ENCODE data around the gene STBD1. TPM values are rescaled to one million over a fixed set of nuclear protein-coding genes. Genes with fewer than 3 reads are reported as not detected.

STBD1 gene
- total RNA-seq, 3 donors from 2014 or later: 11.9 to 34.3 (median 19.7) TPM

- intact Hi-C loops (cut with DNase I, micrococcal nuclease): no loop called here
- TF ChIP-seq CTCF (IDR thresholded peaks at IDR 0.05): no peak
- Histone ChIP-seq H3K36me3 (ENCODE audit: low read depth) (no peaks in the 10 kb centered on the region), H3K9me3 (no peaks in the 10 kb centered on the region), H3K4me3 (no peak overlapping the region), H3K4me1 (ENCODE audit: low read depth) (peaks cover 25% of the 10 kb centered on the region)
- DNase-seq (no peak), ATAC-seq (no peak)
Observed at GRCh38 chr4:76312457-76312856, 5.9 kb downstream of the STBD1 start.

- no peak overlapping the region for H3K4me3 ChIP-seq
- no peaks in the 10 kb centered on the region for H3K36me3 ChIP-seq (ENCODE audit: low read depth)
- ATAC-seq (no peak), DNase-seq (no peak)
- intact Hi-C loops (cut with DNase I, micrococcal nuclease): no loop called here
- no peak for TF ChIP-seq CTCF (IDR thresholded peaks at IDR 0.05)
- H3K9me3 ChIP-seq: no peaks in the 10 kb centered on the region
- H3K4me1 ChIP-seq (ENCODE audit: low read depth): peaks cover 20% of the 10 kb centered on the region
Observed at GRCh38 chr4:76313547-76313946, 7.0 kb downstream of the STBD1 start.

GRCh38 chr4:76315267-76315918 is 8.9 kb downstream of the STBD1 start:
- intact Hi-C loops (cut with DNase I, micrococcal nuclease): no loop called here
- no peak for DNase-seq
- ATAC-seq: no peak
- peaks cover 7% of the 10 kb centered on the region for H3K4me1 ChIP-seq (ENCODE audit: low read depth)
- no peaks in the 10 kb centered on the region for H3K36me3 ChIP-seq (ENCODE audit: low read depth)
- H3K9me3 ChIP-seq: peaks cover 3% of the 10 kb centered on the region
- H3K4me3 ChIP-seq: no peak overlapping the region
- no peak for TF ChIP-seq CTCF (IDR thresholded peaks at IDR 0.05)

GRCh38 chr4:76316131-76316530 is 9.6 kb downstream of the STBD1 start:
- no peak for ATAC-seq
- Histone ChIP-seq H3K36me3 (ENCODE audit: low read depth) (no peaks in the 10 kb centered on the region), H3K4me1 (ENCODE audit: low read depth) (no peaks in the 10 kb centered on the region), H3K4me3 (no peak overlapping the region), H3K9me3 (peaks cover 3% of the 10 kb centered on the region)
- intact Hi-C loops (cut with DNase I, micrococcal nuclease): no loop called here
- no peak for TF ChIP-seq CTCF (IDR thresholded peaks at IDR 0.05)
- no peak for DNase-seq

GRCh38 chr4:76322236-76322635 is 15.7 kb downstream of the STBD1 start:
- peaks cover 21% of the 10 kb centered on the region for H3K9me3 ChIP-seq
- intact Hi-C loops (cut with DNase I, micrococcal nuclease): no loop called here
- ATAC-seq (no peak), DNase-seq (no peak)
- no peak overlapping the region for H3K4me3 ChIP-seq
- H3K36me3 ChIP-seq (ENCODE audit: low read depth): no peaks in the 10 kb centered on the region
- no peaks in the 10 kb centered on the region for H3K4me1 ChIP-seq (ENCODE audit: low read depth)
- TF ChIP-seq CTCF (IDR thresholded peaks at IDR 0.05): no peak

GRCh38 chr4:76325072-76325471 is 18.5 kb downstream of the STBD1 start:
- no peaks in the 10 kb centered on the region for H3K36me3 ChIP-seq (ENCODE audit: low read depth)
- TF ChIP-seq CTCF (IDR thresholded peaks at IDR 0.05): no peak
- no peak for ATAC-seq
- H3K9me3 ChIP-seq: peaks cover 20% of the 10 kb centered on the region
- no peak for DNase-seq
- no peaks in the 10 kb centered on the region for H3K4me1 ChIP-seq (ENCODE audit: low read depth)
- no peak overlapping the region for H3K4me3 ChIP-seq
- intact Hi-C loops (cut with DNase I, micrococcal nuclease): no loop called here

Measured in mucosa of descending colon (tissue), 3 donors.